ENCODE results near the gene ITPK1.

The ITPK1 gene

GRCh38 chr14:93105362-93105761 lies 10.4 kb downstream of the ITPK1 start:
- DNase-seq (ENCODE audit: low read depth in 2 of 2) = peak in 1 of 2 experiments; percentile 30

GRCh38 chr14:93104961-93105360 lies 10.8 kb downstream of the ITPK1 start:
- DNase-seq (ENCODE audit: low read depth in 2 of 2) = no peak

DNA sequence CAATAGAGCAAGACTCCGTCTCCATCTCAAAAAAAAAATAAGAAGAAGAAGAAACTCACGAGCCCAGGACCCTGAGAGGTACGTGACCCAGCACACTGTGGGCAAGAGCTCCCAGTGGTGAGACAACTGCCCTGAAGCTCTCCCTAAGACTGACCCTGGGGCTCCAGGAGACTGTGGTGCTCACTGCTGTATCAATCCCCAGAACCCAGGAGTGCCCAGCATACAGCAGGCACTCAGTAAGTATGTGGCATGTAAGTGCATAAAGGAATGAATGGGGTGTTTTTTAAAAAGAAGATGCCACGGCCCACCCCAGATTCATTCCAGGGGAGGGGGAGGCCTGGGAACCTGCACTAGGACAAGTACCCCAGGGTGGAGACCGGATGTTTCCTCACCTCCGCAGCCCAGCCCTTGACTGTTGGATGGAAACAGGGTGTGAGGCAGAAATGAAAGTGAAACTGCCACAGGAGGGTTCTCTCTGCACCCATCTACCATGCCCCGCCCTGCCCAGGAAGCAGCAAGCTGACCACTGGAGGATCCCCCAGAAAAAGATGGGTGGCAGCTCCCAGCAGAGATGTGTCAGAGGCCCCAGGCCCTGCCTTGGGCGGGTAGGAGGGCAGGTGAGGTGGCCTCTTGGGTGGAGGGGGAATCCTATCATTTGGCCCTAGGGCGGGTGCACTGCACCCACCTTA lies 12.2 kb downstream of the ITPK1 start:
- DNase-seq (ENCODE audit: low read depth in 2 of 2) = no peak

GRCh38 chr14:93102141-93102540 lies 13.6 kb downstream of the ITPK1 start:
- DNase-seq (ENCODE audit: low read depth in 2 of 2) = no peak

- DNase-seq (ENCODE audit: low read depth in 2 of 2) = no peak
These were observed 14.5 kb downstream of the ITPK1 start for GRCh38 chr14:93101181-93101580.

- no peak for DNase-seq (ENCODE audit: low read depth in 2 of 2)
These were observed 15.2 kb downstream of the ITPK1 start for GRCh38 chr14:93100570-93100969.

GRCh38 chr14:93100100-93100499 lies 15.6 kb downstream of the ITPK1 start:
- no peak for DNase-seq (ENCODE audit: low read depth in 2 of 2)

DNA sequence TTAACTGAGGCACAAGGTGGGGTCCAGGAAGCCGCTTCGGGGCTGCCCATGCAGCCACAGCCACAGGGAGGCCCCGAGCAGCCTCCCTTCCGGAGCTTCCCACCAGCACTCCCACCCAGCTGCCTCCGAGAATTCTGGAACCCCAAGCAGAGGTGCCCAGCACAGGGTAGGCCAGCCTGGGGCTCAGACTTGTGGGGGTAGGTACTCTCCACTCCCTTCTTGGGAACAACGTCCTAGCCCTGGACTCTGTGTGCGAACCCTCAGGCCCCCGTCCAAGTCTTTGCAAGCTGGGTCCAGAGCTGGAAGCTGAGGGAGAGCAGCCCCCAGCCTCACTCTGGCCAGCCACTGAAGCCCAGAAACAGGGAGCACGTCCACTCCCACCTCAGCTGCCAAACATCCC lies 16.1 kb downstream of the ITPK1 start:
- DNase-seq (ENCODE audit: low read depth in 2 of 2) = no peak

DNA sequence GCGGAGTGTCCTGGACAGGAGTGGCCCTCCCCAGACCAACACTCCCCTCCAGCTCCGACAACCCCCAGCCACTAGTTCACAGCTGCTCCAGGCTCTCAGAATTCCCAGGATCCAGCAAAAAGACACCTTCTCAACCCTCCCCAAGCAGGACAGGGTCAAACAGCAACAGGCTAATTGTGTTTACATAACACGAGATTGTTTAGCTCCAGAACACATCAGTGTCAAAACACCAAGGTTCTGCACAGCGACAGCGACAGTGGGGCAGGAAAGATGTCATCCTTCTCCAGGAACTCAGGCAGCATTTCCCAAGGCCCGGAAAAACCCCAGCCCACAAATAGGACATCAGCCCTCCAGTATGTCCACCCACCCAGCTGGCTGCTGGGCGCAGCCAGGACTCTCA lies 16.5 kb downstream of the ITPK1 start:
- DNase-seq (ENCODE audit: low read depth in 2 of 2) = no peak

DNA sequence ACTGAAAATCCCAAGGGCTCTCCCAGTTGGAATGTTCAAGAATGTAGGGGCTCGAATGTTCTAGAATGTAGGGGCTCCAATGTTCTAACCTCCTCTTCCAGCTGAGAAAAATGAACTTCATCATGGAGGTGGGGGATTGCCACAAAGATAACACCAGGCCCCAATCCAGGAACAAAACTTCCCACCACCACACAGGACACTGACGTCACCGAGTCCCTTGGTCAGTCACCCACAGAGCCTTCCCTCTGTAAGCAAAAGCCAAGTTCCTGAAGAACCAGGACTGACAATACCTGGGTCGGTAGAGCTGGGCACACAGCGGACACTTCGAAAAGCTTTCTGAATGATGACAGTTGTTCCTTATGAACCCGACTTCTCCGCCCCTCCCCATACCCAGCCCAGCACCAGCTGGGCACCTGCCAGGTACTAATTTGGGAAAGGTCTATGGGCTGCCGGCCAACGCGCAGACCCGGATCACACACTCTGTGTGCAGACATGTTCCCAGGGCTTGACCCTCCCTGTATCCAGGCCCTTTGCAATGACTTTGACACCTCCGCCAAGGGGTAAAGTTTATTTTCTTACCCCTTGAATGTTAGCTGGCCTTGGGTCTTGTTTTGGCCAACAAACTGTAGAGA lies 18.9 kb downstream of the ITPK1 start:
- no peak for DNase-seq (ENCODE audit: low read depth in 2 of 2)

DNA sequence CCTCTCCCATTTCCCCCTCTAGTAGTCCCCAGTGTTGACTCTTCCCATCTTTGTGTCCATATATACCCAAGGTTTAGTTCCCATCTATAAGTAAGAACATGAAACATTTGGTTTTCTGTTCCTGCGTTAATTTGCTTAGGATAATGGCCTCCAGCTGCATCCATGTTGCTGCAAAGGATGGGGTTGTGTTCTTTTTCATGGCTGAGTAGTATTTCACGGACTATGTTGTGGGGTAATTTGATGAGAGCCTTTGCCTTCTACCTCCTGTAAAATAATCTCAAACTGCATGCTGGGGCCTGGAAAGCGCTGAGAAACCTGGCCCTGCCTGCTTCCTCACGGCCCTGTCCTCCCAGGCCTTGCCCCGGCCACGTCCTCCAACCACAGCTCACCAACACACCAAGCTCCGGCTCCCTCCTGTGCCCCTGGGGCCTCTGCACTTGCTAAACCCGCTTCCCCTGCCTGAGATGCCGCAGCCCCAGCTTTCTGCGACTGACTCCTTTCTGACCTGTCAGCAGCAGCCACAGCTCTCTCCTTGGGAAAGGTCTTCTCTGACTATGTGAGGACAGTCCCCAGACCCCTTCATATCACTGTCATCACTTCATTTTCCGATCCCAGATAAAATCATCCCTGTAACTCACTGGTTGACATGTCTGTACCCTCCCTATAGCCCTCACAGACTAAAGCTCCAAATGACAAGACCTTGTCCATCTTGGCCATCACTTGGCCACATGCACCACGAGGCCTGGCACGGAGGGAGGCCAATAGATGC lies 19.8 kb downstream of the ITPK1 start:
- no peak for DNase-seq (ENCODE audit: low read depth in 2 of 2)

GRCh38 chr14:93094121-93094918 lies 21.4 kb downstream of the ITPK1 start:
- no peak for DNase-seq (ENCODE audit: low read depth in 2 of 2)

DNA sequence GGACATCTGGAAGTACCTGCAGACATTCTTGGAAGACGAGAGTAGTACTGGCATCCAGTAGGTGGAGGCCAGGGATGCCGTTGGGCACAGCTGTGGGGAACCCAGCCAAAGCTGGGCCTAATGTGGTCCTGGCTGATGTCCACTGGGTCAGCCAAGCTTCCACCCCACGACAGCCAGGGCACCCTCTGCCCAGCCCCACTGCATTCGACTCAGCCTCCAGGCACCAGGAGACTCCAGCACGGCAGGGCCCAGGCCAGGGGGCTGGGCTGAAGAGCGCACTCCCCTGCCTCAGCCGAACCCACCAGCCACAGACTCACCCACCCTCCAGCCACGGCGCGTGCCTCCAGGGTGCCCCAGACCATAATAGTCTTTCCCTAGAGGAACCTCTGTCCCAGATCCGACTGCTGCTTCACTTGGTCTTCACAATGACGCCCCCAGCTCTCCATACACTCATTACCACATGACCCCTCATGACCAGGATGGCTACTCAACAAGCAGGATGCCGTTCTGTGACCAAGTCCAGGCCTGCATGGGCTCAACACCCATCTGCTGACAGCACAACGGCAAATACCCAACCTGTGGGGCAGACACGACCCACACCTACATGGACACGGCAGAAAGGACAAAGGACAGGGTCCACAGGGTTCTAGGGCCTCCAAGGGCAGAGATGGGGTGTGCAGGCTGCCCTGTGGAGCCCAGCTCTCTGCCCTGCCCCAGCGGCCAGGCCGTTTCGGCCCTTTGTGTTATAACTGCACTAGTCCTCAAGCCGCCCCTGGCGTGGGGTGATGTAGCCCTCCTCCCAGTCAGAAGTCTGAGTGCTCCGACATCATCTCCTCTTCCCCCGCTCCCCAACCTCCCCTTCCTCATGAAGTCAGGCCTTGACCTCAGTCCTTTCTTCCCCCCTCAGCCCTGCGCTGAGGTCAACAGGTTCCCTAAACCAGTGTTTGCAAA lies 22.8 kb downstream of the ITPK1 start:
- DNase-seq (ENCODE audit: low read depth in 2 of 2) = no peak

GRCh38 chr14:93091666-93092065 lies 24.1 kb downstream of the ITPK1 start:
- no peak for DNase-seq (ENCODE audit: low read depth in 2 of 2)

GRCh38 chr14:93090826-93091555 lies 24.7 kb downstream of the ITPK1 start:
- DNase-seq (ENCODE audit: low read depth in 2 of 2) = no peak

- no peak for DNase-seq (ENCODE audit: low read depth in 2 of 2)
These were observed 26.0 kb downstream of the ITPK1 start for GRCh38 chr14:93089521-93090269.

- DNase-seq (ENCODE audit: low read depth in 2 of 2) = no peak
These were observed 29.2 kb downstream of the ITPK1 start for GRCh38 chr14:93086441-93087055.

GRCh38 chr14:93085911-93086310 lies 29.8 kb downstream of the ITPK1 start:
- DNase-seq (ENCODE audit: low read depth in 2 of 2) = no peak

Data from fibroblast of skin of left quadriceps (primary cell).